BJ (cell line): Measurements from ENCODE around the gene TNIK. TPM values are rescaled to one million over a fixed set of nuclear protein-coding genes. Genes with fewer than 3 reads are reported as not detected.

Experiments
- CTCF ChIA-PET: fragments of 350-600 bp; formaldehyde crosslinking; extraction: SDS; loops from one replicate; lab custom pipeline; 2021; ENCODE audit warnings: antibody characterized with exemption, inconsistent platforms; lab: Yijun Ruan, JAX
- POLR2A ChIA-PET: fragments of 300-600 bp; sonication (Branson Sonifier 250); formaldehyde crosslinking; extraction: SDS; loops from one replicate; lab custom pipeline; 2021; ENCODE audit warnings: antibody characterized with exemption; lab: Charles Lee
- DNase-seq: peaks from one replicate; pipeline ENCODE4 v3.0.0-alpha.2; 2011; ENCODE audit warnings: low read depth
- H3K27me3 ChIP-seq: 2 replicates; pipeline ENCODE4 v1.6.0; 2011; ENCODE audit warnings: low read length; ENCODE audit not compliant: control insufficient read depth, insufficient read depth
- H3K36me3 ChIP-seq: 2 replicates; pipeline ENCODE4 v1.5.1; 2011; ENCODE audit warnings: low read length; ENCODE audit not compliant: control insufficient read depth, insufficient read depth
- H3K4me3 ChIP-seq: 2 replicates; pipeline ENCODE4 v1.5.1; 2011; ENCODE audit warnings: low read depth, mild to moderate bottlenecking, control low read depth, low read length
- polyA plus RNA-seq: library from polyadenylated mRNA; depleted of rRNA; stranded (reverse); fragments of >200 nt; gene quantifications from 2 replicates; pipeline ENCODE4 v1.2.3, GENCODE V29; 2011
- TF ChIP-seq, protein P1 (sequence below): IDR thresholded peaks from 2 replicates; pipeline ENCODE4 v1.5.1; 2011; ENCODE audit warnings: low read depth, mild to moderate bottlenecking, control low read depth, inconsistent platforms, low read length, moderate library complexity; ENCODE audit not compliant: insufficient read depth

The TNIK gene
- polyA plus RNA-seq, 1 experiment: 2.1 TPM

DNA sequence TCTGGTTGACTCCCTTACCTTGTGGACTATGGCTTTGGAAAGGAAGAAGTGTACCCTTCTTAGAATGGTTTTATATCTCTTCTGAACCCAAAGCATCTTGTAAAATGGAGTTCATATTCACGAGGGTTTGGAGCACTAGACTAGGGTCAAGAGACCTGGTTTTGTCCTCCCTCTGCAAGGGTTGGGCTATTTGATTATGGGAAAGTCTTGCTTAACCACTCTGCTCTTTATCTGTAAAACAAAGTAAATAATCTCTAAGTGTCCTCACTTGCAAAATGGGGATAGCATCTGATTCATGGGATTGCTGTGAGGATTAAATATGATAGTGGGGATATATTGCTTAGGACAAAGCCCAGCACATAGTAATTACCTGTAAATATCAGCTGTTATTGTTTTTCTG lies 415.8 kb downstream of the TNIK start:
- TF ChIP-seq, protein P1, sequence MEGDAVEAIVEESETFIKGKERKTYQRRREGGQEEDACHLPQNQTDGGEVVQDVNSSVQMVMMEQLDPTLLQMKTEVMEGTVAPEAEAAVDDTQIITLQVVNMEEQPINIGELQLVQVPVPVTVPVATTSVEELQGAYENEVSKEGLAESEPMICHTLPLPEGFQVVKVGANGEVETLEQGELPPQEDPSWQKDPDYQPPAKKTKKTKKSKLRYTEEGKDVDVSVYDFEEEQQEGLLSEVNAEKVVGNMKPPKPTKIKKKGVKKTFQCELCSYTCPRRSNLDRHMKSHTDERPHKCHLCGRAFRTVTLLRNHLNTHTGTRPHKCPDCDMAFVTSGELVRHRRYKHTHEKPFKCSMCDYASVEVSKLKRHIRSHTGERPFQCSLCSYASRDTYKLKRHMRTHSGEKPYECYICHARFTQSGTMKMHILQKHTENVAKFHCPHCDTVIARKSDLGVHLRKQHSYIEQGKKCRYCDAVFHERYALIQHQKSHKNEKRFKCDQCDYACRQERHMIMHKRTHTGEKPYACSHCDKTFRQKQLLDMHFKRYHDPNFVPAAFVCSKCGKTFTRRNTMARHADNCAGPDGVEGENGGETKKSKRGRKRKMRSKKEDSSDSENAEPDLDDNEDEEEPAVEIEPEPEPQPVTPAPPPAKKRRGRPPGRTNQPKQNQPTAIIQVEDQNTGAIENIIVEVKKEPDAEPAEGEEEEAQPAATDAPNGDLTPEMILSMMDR: no peak
- no peaks in the 10 kb centered on the region; the same call in 1 of the 2 replicates for H3K27me3 ChIP-seq
- no peaks in the 10 kb centered on the region for H3K36me3 ChIP-seq
- POLR2A ChIA-PET: no interaction called here
- H3K4me3 ChIP-seq: no peak overlapping the region
- CTCF ChIA-PET: interaction anchor here (0.9 to 1.2 kb wide), 4 partner anchors 9 to 522 kb away, joined by 3 to 5 read pairs (median 4); no protein-coding TSS in a partner anchor
- no peak for DNase-seq

DNA sequence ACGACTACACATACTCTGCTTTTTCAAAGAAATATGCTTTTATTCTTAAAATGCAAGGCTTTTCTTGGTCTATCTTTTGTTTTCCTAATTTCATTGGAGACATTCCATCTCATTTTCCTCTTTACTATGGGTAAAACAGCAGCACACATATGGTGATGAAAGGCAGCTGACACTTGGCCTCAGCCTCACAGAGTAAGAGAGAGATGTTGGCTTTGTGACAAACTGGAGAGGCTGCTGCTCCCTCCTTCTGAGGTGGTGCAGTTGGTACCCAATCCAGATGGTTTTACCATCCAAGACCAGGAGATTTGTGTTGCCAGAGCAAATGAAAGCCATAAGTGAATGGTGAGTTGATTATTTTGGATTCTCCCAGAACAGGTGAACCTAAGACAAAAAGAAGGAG lies 420.5 kb downstream of the TNIK start:
- TF ChIP-seq, protein P1: no peak
- POLR2A ChIA-PET: no interaction called here
- H3K4me3 ChIP-seq: no peak overlapping the region
- no peaks in the 10 kb centered on the region for H3K36me3 ChIP-seq
- CTCF ChIA-PET: no interaction called here
- DNase-seq: no peak
- no peaks in the 10 kb centered on the region; the same call in 1 of the 2 replicates for H3K27me3 ChIP-seq

DNA sequence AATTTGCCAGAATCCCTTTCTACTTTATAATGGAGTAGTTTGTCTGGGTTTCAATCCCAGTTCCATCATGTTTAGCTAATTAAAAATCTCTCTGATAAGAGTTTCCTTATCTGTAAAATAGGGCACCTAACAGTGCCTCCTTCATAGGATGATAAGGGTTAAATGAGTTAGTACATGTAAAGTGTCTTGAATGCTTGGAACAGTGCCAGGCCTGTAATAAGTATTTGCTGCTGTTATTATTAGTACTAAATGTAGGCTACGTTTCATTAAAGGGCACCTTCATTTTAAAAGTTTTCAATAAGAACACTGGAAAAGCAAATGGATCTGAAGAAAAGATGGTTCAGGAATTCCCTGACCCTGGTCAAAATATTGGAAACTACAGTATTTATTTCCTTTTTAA lies 421.9 kb downstream of the TNIK start:
- TF ChIP-seq, protein P1: no peak
- CTCF ChIA-PET: no interaction called here
- no peaks in the 10 kb centered on the region for H3K36me3 ChIP-seq
- H3K4me3 ChIP-seq: no peak overlapping the region
- POLR2A ChIA-PET: no interaction called here
- H3K27me3 ChIP-seq: no peaks in the 10 kb centered on the region; the same call in 1 of the 2 replicates
- DNase-seq: no peak

DNA sequence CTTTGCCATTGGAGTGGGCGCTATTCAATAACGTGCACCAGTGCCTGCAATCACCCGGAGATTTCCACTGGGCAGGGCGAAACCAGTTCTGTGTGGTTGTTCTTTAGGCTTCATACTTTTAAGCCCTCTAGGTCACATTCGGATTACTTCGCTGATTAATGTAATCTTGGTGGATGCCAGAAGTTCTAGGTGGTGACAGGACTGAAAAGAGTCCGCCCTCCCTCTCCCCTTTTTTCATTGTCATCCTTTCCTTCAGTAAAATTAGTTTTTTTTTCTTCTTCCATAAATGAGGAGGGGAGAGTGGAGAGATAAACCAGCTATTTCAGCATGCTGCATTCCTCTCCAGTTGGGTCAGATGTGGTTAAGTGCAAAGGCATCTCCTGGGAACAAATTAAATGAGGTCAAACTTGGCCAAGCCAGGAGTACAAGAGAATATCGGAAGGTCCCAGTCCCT lies 431.4 kb downstream of the TNIK start:
- TF ChIP-seq, protein P1: no peak
- POLR2A ChIA-PET: interaction anchor here (0.7 kb wide), 1 partner anchor 520 kb away, joined by 3 read pairs; no protein-coding TSS in a partner anchor
- H3K27me3 ChIP-seq: no peaks in the 10 kb centered on the region

DNA sequence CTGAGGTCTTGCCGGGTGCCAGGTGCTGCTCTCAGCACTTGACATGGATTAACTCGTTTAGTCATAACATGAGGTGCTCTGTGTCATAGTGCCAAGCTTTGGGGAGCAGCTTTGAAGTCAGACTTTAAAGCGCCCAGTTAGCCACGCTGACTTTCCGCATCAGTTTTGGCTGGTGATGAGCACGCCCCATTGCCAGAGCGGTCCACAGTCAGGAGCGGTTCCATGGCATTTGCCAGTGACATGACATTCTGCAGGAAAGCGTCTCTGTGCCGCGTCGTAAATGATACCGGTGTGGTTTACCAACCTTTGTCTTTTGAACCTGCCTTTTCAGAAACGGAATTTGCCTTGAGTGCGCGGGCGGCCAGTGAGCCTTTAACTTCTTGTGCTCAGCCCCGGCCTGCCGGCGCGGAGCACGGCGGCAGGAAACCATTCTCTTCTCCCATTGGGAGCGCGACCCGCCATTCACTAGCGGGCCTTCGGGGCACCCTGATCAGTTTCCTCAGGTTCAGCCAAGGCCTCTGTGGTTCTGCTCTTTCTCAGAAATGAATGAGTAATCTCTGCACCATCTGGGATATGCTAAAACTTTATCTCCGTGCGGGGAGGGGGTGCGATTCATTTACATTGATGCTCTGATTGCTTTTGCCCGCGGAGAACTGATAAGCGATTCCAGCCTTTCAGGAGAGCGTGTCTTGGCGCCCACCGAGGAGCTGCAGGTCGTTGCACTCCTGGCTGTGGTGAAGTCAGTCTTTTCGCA lies 432.0 kb downstream of the TNIK start:
- ChIA-PET CTCF (interaction anchor here (1.3 kb wide), 1 partner anchor 538 kb away, joined by 4 read pairs; no protein-coding TSS in a partner anchor), POLR2A (no interaction called here)
- TF ChIP-seq, protein P1: no peak
- H3K27me3 ChIP-seq: no peaks in the 10 kb centered on the region
- peak; percentile 49 for DNase-seq
- no peaks in the 10 kb centered on the region for H3K36me3 ChIP-seq
- peak overlapping the region; percentile 33 for H3K4me3 ChIP-seq

More for the DNA sequence above, 431.4 kb downstream of the TNIK start:
- Histone ChIP-seq H3K4me3 (peak overlapping the region; percentile 33), H3K36me3 (no peaks in the 10 kb centered on the region)
- CTCF ChIA-PET: interaction anchor here (1.0 to 1.3 kb wide), 2 partner anchors 21 to 537 kb away, joined by 3 to 4 read pairs; no protein-coding TSS in a partner anchor
- DNase-seq: peak; percentile 73
